SU-DHL-6 (cell line): ENCODE data around the gene ABL2.

Source experiments
- H2AFZ ChIP-seq: fragments of 200-600 bp; sonication (generic); 2 replicates; pipeline ENCODE4 v1.6.1; 2014; ENCODE audit warnings: low read depth, mild to moderate bottlenecking, moderate library complexity, mixed read lengths, antibody characterized with exemption, low read length; ENCODE audit not compliant: severe bottlenecking
- H3F3A ChIP-seq: fragments of 200-600 bp; shearing (Covaris generic); 2 replicates; pipeline ENCODE4 v1.6.0; 2016; ENCODE audit warnings: antibody characterized with exemption, mild to moderate bottlenecking; ENCODE audit not compliant: insufficient read depth
- H3K27ac ChIP-seq: fragments of 200-600 bp; sonication (generic); 2 replicates; pipeline ENCODE4 v1.5.1; 2016; ENCODE audit warnings: low read depth, mild to moderate bottlenecking, low read length, moderate library complexity, mixed read lengths
- H3K27me3 ChIP-seq: fragments of 200-600 bp; sonication (generic), shearing (Covaris generic); 2 replicates; pipeline ENCODE4 v1.6.0; 2014; ENCODE audit warnings: mild to moderate bottlenecking, low read length
- H3K36me3 ChIP-seq: fragments of 200-600 bp; sonication (generic); 2 replicates; pipeline ENCODE4 v1.6.1; 2014; ENCODE audit warnings: mild to moderate bottlenecking, low read length, mixed read lengths
- H3K4me2 ChIP-seq: fragments of 300-600, 200-600 bp; shearing (Covaris generic), sonication (generic); 2 replicates; pipeline ENCODE4 v1.6.0; 2014; ENCODE audit warnings: low read length, low read depth, mild to moderate bottlenecking; ENCODE audit not compliant: poor library complexity, severe bottlenecking
- H3K4me3 ChIP-seq: fragments of 200-600 bp; sonication (generic); 2 replicates; pipeline ENCODE4 v1.5.1; 2014; ENCODE audit warnings: antibody characterized with exemption, low read length, mild to moderate bottlenecking, mixed read lengths; ENCODE audit not compliant: insufficient read depth, poor library complexity, severe bottlenecking
- H3K79me2 ChIP-seq: fragments of 200-600 bp; sonication (generic); 2 replicates; pipeline ENCODE4 v1.6.1; 2014; ENCODE audit warnings: mild to moderate bottlenecking, low read length, moderate library complexity; ENCODE audit not compliant: insufficient read depth
- H3K9ac ChIP-seq: fragments of 200-600 bp; sonication (generic); 2 replicates; pipeline ENCODE4 v1.7.0; 2014; ENCODE audit warnings: mild to moderate bottlenecking, low read length
- H3K9me2 ChIP-seq: fragments of 200-600 bp; sonication (generic); replicated peaks from 2 replicates; pipeline ENCODE4 v1.6.1; 2014; ENCODE audit warnings: low read length; ENCODE audit not compliant: insufficient read depth
- H3K9me3 ChIP-seq: fragments of 200-600 bp; sonication (generic); 2 replicates; pipeline ENCODE4 v1.6.1; 2014; ENCODE audit warnings: low read length, mixed read lengths; ENCODE audit not compliant: insufficient read depth
- H4K20me1 ChIP-seq: fragments of 200-600 bp; sonication (generic); 2 replicates; pipeline ENCODE4 v1.6.1; 2014; ENCODE audit warnings: low read depth, mild to moderate bottlenecking, antibody characterized with exemption, low read length, moderate library complexity, mixed read lengths
- CTCF ChIP-seq: fragments of 200-600 bp; sonication (generic); IDR thresholded peaks from one replicate; pipeline ENCODE4 v1.5.1; 2017; ENCODE audit warnings: antibody characterized with exemption, mild to moderate bottlenecking, low read length, moderate library complexity; ENCODE audit not compliant: insufficient read depth, poor library complexity, severe bottlenecking
- EZH2phosphoT487 ChIP-seq: fragments of 200-600 bp; sonication (generic), shearing (Covaris generic); conservative IDR thresholded peaks from 2 replicates; pipeline ENCODE4 v1.6.1; 2018; ENCODE audit warnings: mild to moderate bottlenecking, antibody characterized with exemption, low read length, moderate library complexity, mixed read lengths

ABL2 gene

GRCh38 chr1:179167418-179167777 lies 62.1 kb downstream of the ABL2 start:
- Histone ChIP-seq H3K9ac (no peak overlapping the region), H3K4me2 (no peak overlapping the region), H3K9me2 (no peaks in the 10 kb centered on the region), H3K27ac (no peak overlapping the region), H2AFZ (no peak overlapping the region), H3K36me3 (no peaks in the 10 kb centered on the region), H3K79me2 (no peaks in the 10 kb centered on the region), H3F3A (no peaks in the 10 kb centered on the region), H3K9me3 (no peaks in the 10 kb centered on the region), H4K20me1 (no peaks in the 10 kb centered on the region), H3K4me3 (no peak overlapping the region), H3K27me3 (no peaks in the 10 kb centered on the region)
- TF ChIP-seq EZH2phosphoT487 (no peak), CTCF (no peak)

DNA sequence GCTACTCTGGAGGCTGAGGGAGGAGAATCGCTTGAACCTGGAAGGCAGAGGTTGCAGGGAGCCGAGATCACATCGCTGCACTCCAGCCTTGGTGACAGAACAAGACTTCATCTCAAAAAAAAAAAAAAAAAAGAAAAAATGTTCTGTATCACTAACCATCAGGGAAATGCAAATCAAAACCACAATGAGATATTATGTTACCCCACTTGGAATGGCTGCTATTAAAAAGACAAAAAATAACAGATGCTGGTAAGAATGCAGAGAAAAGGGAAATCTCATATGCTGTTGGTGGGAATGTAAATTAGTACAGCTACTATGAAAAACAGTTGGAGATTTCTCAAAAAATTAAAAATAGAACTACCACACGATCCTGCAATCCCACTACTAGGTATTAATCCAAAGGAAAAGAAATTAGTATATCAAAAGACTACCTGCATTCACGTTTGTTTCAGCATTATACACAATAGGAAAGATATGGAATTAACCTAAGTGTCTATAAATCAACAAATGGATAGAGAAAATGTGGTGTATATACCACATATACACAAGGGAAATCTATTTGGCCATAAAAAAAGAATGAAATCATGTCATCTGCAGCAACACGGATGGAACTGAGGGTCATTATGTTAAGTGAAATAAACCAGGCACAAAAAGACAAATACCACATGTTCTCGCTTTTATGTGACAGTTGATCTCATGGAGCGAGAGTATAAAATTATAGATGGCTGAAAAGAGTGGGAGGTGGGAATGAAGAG lies 62.6 kb downstream of the ABL2 start:
- no peak overlapping the region for H3K4me3 ChIP-seq
- no peaks in the 10 kb centered on the region for H3K79me2 ChIP-seq
- H3K27me3 ChIP-seq, result no peaks in the 10 kb centered on the region
- H3K9me3 ChIP-seq, result no peaks in the 10 kb centered on the region
- no peaks in the 10 kb centered on the region for H3K36me3 ChIP-seq
- H3K9me2 ChIP-seq, result no peaks in the 10 kb centered on the region
- H3K9ac ChIP-seq, result no peak overlapping the region
- TF ChIP-seq CTCF (no peak), EZH2phosphoT487 (no peak)
- H3K27ac ChIP-seq, result no peak overlapping the region
- H3F3A ChIP-seq, result no peaks in the 10 kb centered on the region
- no peaks in the 10 kb centered on the region for H4K20me1 ChIP-seq
- peak overlapping the region; percentile 16 for H3K4me2 ChIP-seq
- no peak overlapping the region for H2AFZ ChIP-seq

DNA sequence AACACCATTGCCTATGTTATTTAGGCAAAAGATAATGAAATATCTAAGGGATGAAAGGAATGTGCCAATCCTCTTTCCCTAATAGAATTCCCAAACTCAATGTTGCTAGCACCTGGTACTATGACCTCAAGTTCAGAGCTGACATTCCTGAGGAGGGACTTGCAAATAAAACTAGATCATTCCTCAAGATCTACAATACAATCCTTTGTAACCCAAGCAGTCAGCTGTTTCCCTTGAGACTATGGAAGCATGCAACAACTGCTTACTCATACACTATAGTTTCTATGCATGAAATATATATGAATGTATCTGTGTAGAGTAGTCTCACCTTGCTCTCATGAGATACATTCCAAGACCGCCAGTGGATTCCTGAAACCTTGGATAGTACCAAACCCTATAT lies 65.0 kb downstream of the ABL2 start:
- no peaks in the 10 kb centered on the region for H3K36me3 ChIP-seq

More for the DNA sequence above, 65.0 kb downstream of the ABL2 start:
- Histone ChIP-seq H3K79me2 (no peaks in the 10 kb centered on the region), H3K9me2 (no peaks in the 10 kb centered on the region), H3K4me3 (no peak overlapping the region), H3K4me2 (no peak overlapping the region), H2AFZ (no peak overlapping the region), H3K9me3 (no peaks in the 10 kb centered on the region), H3K27ac (no peak overlapping the region), H3K27me3 (no peaks in the 10 kb centered on the region), H4K20me1 (no peaks in the 10 kb centered on the region), H3F3A (no peaks in the 10 kb centered on the region), H3K9ac (no peak overlapping the region)
- TF ChIP-seq EZH2phosphoT487 (no peak), CTCF (no peak)
